Measurements from ENCODE around the gene GNGT1. TPM values are rescaled to one million over a fixed set of nuclear protein-coding genes. Genes with fewer than 3 reads are reported as not detected.

The GNGT1 gene
- total RNA-seq, 1 experiment from 2014 or later: 0.63 TPM

- no peak for TF ChIP-seq GTF2I (CRISPR knock-in tag; conservative IDR thresholded peaks at IDR 0.05)
- TF ChIP-seq ZNF425 (CRISPR knock-in tag; conservative IDR thresholded peaks at IDR 0.05): no peak
- TF ChIP-seq AFF4 (CRISPR knock-in tag; IDR thresholded peaks at IDR 0.05; ENCODE audit: borderline replicate concordance): no peak
- TF ChIP-seq FOXJ3 (CRISPR knock-in tag; IDR thresholded peaks at IDR 0.05; ENCODE audit: borderline replicate concordance): no peak
These were observed 39.6 kb downstream of the GNGT1 start (continued) for GRCh38 chr7:93945756-93946535.

- no peak overlapping the region for H3K27ac Mint-ChIP-seq
- POLR2A ChIA-PET: no interaction called here
- no peaks in the 10 kb centered on the region for H3K9me3 Mint-ChIP-seq
- H3K27me3 Mint-ChIP-seq (ENCODE audit: low read depth): no peaks in the 10 kb centered on the region; the same call in 1 of the 2 replicates
- CTCF ChIA-PET: no interaction called here
- TF ChIP-seq MXD4 (CRISPR knock-in tag; IDR thresholded peaks at IDR 0.05; ENCODE audit: borderline replicate concordance) (no peak), TEAD4 (CRISPR knock-in tag; IDR thresholded peaks at IDR 0.05) (no peak), FOXJ3 (CRISPR knock-in tag; IDR thresholded peaks at IDR 0.05; ENCODE audit: borderline replicate concordance) (no peak), FOXP4 (CRISPR knock-in tag; IDR thresholded peaks at IDR 0.05) (no peak), MLX (CRISPR knock-in tag; IDR thresholded peaks at IDR 0.05) (no peak), ZNF423 (CRISPR knock-in tag; IDR thresholded peaks at IDR 0.05) (no peak), ZNF219 (CRISPR knock-in tag; IDR thresholded peaks at IDR 0.05; ENCODE audit: borderline replicate concordance) (no peak), RORB (CRISPR knock-in tag; IDR thresholded peaks at IDR 0.05) (no peak), GRHL2 (CRISPR knock-in tag; IDR thresholded peaks at IDR 0.05; ENCODE audit: insufficient replicate concordance, severe bottlenecking) (no peak), NFATC4 (CRISPR knock-in tag; IDR thresholded peaks at IDR 0.05) (no peak), PRDM15 (CRISPR knock-in tag; IDR thresholded peaks at IDR 0.05) (no peak), HMGA2 (CRISPR knock-in tag; IDR thresholded peaks at IDR 0.05) (no peak), ATF2 (CRISPR knock-in tag; IDR thresholded peaks at IDR 0.05; ENCODE audit: borderline replicate concordance, low read depth) (no peak), EMX1 (CRISPR knock-in tag; IDR thresholded peaks at IDR 0.05) (no peak), TCF7 (CRISPR knock-in tag; IDR thresholded peaks at IDR 0.05; ENCODE audit: low read depth) (no peak), CBFB (CRISPR knock-in tag; IDR thresholded peaks at IDR 0.05; ENCODE audit: low read depth) (no peak), ATF1 (CRISPR knock-in tag; IDR thresholded peaks at IDR 0.05) (no peak), USF1 (CRISPR knock-in tag; IDR thresholded peaks at IDR 0.05) (no peak)
- H3K36me3 Mint-ChIP-seq: no peaks in the 10 kb centered on the region
- no peak for DNase-seq (ENCODE audit: low spot score)
- no peak for ATAC-seq
- H3K4me3 Mint-ChIP-seq: no peak overlapping the region
- peaks cover 7% of the 10 kb centered on the region; the same call in 1 of the 2 replicates for H3K4me1 Mint-ChIP-seq
These were observed 41.7 kb downstream of the GNGT1 start for GRCh38 chr7:93948106-93948505.
